OCI-LY7 (cell line): Measurements from ENCODE around the gene PFAS. TPM values are rescaled to one million over a fixed set of nuclear protein-coding genes. Genes with fewer than 3 reads are reported as not detected.

Experiments
- BruUV-seq: library from RNA; stranded (reverse); fragments of 400-500 nt; replicated peaks from 2 replicates; lab custom pipeline; 2021; lab: Mats Ljungman, UMichigan
- CTCF ChIA-PET: fragments of 300-600 bp; sonication (Branson Sonifier 250); formaldehyde crosslinking; loops from one replicate; lab custom pipeline; 2022; ENCODE audit warnings: antibody characterized with exemption; ENCODE audit not compliant: unreplicated experiment; lab: Charles Lee
- POLR2A ChIA-PET: fragments of 300-600 bp; sonication (Branson Sonifier 250); formaldehyde crosslinking; loops from one replicate; lab custom pipeline; 2022; ENCODE audit warnings: antibody characterized with exemption; lab: Charles Lee
- DNase-seq: peaks from one replicate; pipeline ENCODE4 v3.0.0-alpha.2; 2015; ENCODE audit warnings: low spot score
- H2AFZ ChIP-seq: fragments of 200-600 bp; sonication (generic), shearing (Covaris generic); 2 replicates; pipeline ENCODE4 v1.6.1; 2014; ENCODE audit warnings: mild to moderate bottlenecking, antibody characterized with exemption, low read length, moderate library complexity
- H3K27ac ChIP-seq: fragments of 200-600 bp; sonication (generic); 2 replicates; pipeline ENCODE4 v1.5.1; 2014; ENCODE audit warnings: mixed run types, low read depth, mild to moderate bottlenecking, moderate library complexity, low read length, inconsistent platforms; ENCODE audit not compliant: poor library complexity, severe bottlenecking
- H3K36me3 ChIP-seq: fragments of 200-600 bp; sonication (generic); 2 replicates; pipeline ENCODE4 v1.6.1; 2014; ENCODE audit warnings: mild to moderate bottlenecking, antibody characterized with exemption, low read length, moderate library complexity, mixed read lengths; ENCODE audit not compliant: insufficient read depth
- H3K4me1 ChIP-seq: fragments of 200-600 bp; sonication (generic); 2 replicates; pipeline ENCODE4 v1.5.1; 2014; ENCODE audit warnings: mild to moderate bottlenecking, low read length; ENCODE audit not compliant: insufficient read depth, poor library complexity, severe bottlenecking
- H3K4me2 ChIP-seq: fragments of 200-600 bp; sonication (generic); 2 replicates; pipeline ENCODE4 v1.6.1; 2014; ENCODE audit warnings: mild to moderate bottlenecking, low read length
- H3K4me3 ChIP-seq: fragments of 200-600 bp; sonication (generic); 2 replicates; pipeline ENCODE4 v1.5.1; 2014; ENCODE audit warnings: mild to moderate bottlenecking, low read depth, low read length; ENCODE audit not compliant: poor library complexity, severe bottlenecking
- H3K79me2 ChIP-seq: fragments of 200-600 bp; sonication (generic); 2 replicates; pipeline ENCODE4 v1.6.1; 2016; ENCODE audit warnings: low read depth, mild to moderate bottlenecking, low read length, moderate library complexity, mixed read lengths; ENCODE audit not compliant: insufficient read depth
- H3K9me2 ChIP-seq: fragments of 200-600 bp; sonication (generic); 2 replicates; pipeline ENCODE4 v1.6.1; 2016; ENCODE audit warnings: mild to moderate bottlenecking, low read length, mixed read lengths; ENCODE audit not compliant: insufficient read depth
- H3K9me3 ChIP-seq: fragments of 200-600 bp; sonication (generic); 2 replicates; pipeline ENCODE4 v1.6.1; 2014; ENCODE audit warnings: mild to moderate bottlenecking, mixed run types, low read length, mixed read lengths
- H4K20me1 ChIP-seq: fragments of 200-600 bp; sonication (generic); 2 replicates; pipeline ENCODE4 v1.6.1; 2014; ENCODE audit warnings: mild to moderate bottlenecking, antibody characterized with exemption, low read length, moderate library complexity, mixed read lengths; ENCODE audit not compliant: insufficient read depth
- EZH2phosphoT487 ChIP-seq: fragments of 200-600 bp; sonication (generic); IDR thresholded peaks from 2 replicates; pipeline ENCODE4 v1.6.1; 2018; ENCODE audit warnings: low read depth, borderline replicate concordance, mild to moderate bottlenecking, mixed run types, antibody characterized with exemption, low read length, moderate library complexity, mixed read lengths
- intact Hi-C: fragments of 100-400 bp; cut with micrococcal nuclease; formaldehyde crosslinking; loops from one replicate; pipeline ENCODE4 v1.10.0; 2022; ENCODE audit not compliant: unreplicated experiment
- total RNA-seq, 2 experiments: library from RNA; depleted of rRNA in 1 of 2; stranded (reverse); fragments of >200 nt in 1 of 2; shearing (Covaris generic) in 1 of 2; gene quantifications; 2 replicates each; pipeline ENCODE4 v1.2.3, GENCODE V29; 2014 to 2022
- TF ChIP-seq, protein P1 (sequence below): fragments of 200-600 bp; sonication (generic); conservative IDR thresholded peaks from 2 replicates; pipeline ENCODE4 v1.5.1; 2014; ENCODE audit warnings: mild to moderate bottlenecking, antibody characterized with exemption, low read length, moderate library complexity, mixed read lengths

The PFAS gene
- total RNA-seq, 2 experiments from 2014 or later: 114 to 180 TPM

DNA sequence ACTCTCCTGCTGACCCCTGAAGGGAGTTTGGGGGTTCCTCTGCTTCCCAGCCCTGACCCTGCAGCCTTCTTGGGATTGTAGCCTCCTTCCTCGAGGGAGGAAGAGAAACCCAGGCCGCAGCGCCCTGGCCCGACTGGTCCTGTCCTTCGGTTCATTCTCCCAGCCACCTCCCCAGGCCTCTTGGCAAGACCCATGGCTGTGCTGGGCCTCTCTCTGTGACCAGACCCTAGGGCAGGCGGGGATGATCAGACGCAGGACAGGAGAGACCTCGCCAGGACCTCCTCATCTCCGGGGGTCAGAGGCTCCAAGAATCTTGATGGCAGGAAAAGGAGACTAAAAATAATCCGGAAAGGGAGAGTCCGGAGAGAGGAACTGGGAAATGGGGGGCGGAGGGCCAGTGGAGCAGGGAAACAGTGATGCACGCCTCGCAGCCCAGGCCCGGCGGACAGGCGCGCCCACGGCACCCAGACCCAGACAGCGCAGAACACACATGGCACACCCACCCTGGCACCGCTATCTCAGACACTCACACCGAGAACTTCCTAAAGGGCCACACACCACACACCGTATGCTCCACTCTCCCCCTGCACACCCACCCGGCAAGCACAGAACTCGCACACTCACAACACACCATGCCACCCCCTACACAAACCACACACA, 62.2 kb downstream of the PFAS start:
- intact Hi-C loops: loop anchor here (5.0 kb wide), 1 partner anchor 51 kb away; no protein-coding TSS in a partner anchor
- Histone ChIP-seq H3K9me2 (no peaks in the 10 kb centered on the region), H2AFZ (no peak overlapping the region), H3K4me1 (no peaks in the 10 kb centered on the region), H3K9me3 (no peaks in the 10 kb centered on the region), H3K27ac (no peak overlapping the region), H3K4me3 (no peak overlapping the region), H3K4me2 (no peak overlapping the region), H3K36me3 (no peaks in the 10 kb centered on the region), H4K20me1 (no peaks in the 10 kb centered on the region), H3K79me2 (no peaks in the 10 kb centered on the region)
- ChIA-PET POLR2A (no interaction called here), CTCF (no interaction called here)
- TF ChIP-seq, protein P1, sequence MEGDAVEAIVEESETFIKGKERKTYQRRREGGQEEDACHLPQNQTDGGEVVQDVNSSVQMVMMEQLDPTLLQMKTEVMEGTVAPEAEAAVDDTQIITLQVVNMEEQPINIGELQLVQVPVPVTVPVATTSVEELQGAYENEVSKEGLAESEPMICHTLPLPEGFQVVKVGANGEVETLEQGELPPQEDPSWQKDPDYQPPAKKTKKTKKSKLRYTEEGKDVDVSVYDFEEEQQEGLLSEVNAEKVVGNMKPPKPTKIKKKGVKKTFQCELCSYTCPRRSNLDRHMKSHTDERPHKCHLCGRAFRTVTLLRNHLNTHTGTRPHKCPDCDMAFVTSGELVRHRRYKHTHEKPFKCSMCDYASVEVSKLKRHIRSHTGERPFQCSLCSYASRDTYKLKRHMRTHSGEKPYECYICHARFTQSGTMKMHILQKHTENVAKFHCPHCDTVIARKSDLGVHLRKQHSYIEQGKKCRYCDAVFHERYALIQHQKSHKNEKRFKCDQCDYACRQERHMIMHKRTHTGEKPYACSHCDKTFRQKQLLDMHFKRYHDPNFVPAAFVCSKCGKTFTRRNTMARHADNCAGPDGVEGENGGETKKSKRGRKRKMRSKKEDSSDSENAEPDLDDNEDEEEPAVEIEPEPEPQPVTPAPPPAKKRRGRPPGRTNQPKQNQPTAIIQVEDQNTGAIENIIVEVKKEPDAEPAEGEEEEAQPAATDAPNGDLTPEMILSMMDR: no peak
- no peak for TF ChIP-seq EZH2phosphoT487
- DNase-seq: no peak
- BruUV-seq: no TSS peak

DNA sequence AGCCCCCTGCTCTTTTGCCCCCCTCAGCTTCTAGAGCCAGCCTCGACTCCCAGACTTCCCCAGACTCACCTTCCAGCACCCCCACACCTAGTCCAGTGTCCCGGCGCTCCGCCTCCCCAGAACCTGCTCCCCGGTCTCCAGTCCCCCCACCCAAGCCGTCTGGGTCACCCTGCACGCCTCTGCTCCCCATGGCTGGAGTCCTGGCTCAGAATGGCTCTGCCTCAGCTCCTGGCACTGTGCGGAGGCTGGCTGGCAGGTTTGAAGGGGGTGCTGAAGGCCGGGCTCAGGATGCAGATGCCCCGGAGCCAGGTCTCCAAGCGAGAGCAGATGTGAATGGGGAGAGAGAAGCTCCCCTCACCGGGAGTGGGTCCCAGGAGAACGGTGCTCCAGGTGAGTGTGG, 63.2 kb downstream of the PFAS start:
- Histone ChIP-seq H2AFZ (no peak overlapping the region), H3K79me2 (no peaks in the 10 kb centered on the region), H3K9me3 (no peaks in the 10 kb centered on the region), H3K36me3 (no peaks in the 10 kb centered on the region), H3K4me3 (no peak overlapping the region), H4K20me1 (no peaks in the 10 kb centered on the region), H3K9me2 (no peaks in the 10 kb centered on the region), H3K4me1 (no peaks in the 10 kb centered on the region), H3K4me2 (no peak overlapping the region), H3K27ac (no peak overlapping the region)
- POLR2A ChIA-PET: no interaction called here
- no peak for DNase-seq
- no TSS peak for BruUV-seq
- TF ChIP-seq, protein P1: no peak
- TF ChIP-seq EZH2phosphoT487: no peak
- intact Hi-C loops: loop anchor here (5.0 kb wide), 1 partner anchor 50 kb away; no protein-coding TSS in a partner anchor
- CTCF ChIA-PET: no interaction called here
